Sigmoid colon (tissue), 4 donors: ENCODE results near the gene NUP42.

Source experiments
- EP300 ChIP-seq, 4 donors: sonication (generic); formaldehyde crosslinking; IDR thresholded peaks; one replicate each; pipeline ENCODE4 v1.6.1; 2017; ENCODE audit warnings: antibody characterized with exemption in 4 of 4
- POLR2A ChIP-seq, 2 donors: fragments of 450-650 bp; IDR thresholded peaks; one replicate each; pipeline ENCODE4 v1.6.1; 2016; ENCODE audit warnings: antibody characterized with exemption in 2 of 2, mild to moderate bottlenecking in 2 of 2, moderate library complexity in 2 of 2
- POLR2AphosphoS5 ChIP-seq, 4 donors: sonication (generic); formaldehyde crosslinking; IDR thresholded peaks; one replicate each; pipeline ENCODE4 v1.6.1; 2017; ENCODE audit warnings: antibody characterized with exemption in 4 of 4
- TF ChIP-seq, protein P1 (sequence below), 4 experiments: fragments of 450-650 bp in 3 of 4; fragments of 200-600 bp in 1 of 4; IDR thresholded peaks; one replicate each; pipeline ENCODE4 v1.5.1; 2016 to 2019; ENCODE audit warnings: antibody characterized with exemption in 4 of 4, mild to moderate bottlenecking in 3 of 4, moderate library complexity in 2 of 4

DNA sequence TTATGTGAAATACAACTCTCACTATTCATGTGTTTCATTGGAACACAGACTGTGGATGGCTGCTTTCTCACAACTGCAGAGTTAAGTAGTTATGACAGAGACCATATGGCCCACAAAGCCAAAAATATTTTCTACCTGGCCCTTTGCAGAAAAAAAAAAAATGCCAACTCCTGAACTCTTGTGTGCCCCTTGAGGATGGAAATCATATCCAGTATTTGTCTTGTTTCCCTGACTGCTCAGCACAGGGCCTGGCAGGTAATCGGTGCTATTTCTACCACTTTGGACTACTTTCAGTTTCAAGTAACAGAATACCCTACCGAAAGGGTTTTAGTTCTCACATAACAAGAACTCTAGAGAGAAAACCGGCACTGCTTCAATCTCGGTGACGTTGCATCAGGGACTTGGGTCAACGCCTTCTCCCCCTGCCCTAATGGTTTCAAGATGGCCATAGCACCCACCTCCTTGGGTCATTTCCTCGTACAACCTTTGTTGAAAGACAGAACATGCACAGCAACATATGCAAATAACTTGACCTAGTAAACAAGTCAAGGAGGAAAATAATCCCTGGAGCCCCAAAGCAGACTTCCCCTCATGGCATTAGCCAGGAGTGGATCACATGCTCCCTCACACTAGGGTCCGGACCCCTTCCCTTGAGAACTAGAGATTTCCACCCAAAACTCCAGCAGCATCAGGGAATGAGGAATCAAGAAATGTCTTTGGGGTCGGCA lies 52.9 kb downstream of the NUP42 start:
- TF ChIP-seq, protein P1, sequence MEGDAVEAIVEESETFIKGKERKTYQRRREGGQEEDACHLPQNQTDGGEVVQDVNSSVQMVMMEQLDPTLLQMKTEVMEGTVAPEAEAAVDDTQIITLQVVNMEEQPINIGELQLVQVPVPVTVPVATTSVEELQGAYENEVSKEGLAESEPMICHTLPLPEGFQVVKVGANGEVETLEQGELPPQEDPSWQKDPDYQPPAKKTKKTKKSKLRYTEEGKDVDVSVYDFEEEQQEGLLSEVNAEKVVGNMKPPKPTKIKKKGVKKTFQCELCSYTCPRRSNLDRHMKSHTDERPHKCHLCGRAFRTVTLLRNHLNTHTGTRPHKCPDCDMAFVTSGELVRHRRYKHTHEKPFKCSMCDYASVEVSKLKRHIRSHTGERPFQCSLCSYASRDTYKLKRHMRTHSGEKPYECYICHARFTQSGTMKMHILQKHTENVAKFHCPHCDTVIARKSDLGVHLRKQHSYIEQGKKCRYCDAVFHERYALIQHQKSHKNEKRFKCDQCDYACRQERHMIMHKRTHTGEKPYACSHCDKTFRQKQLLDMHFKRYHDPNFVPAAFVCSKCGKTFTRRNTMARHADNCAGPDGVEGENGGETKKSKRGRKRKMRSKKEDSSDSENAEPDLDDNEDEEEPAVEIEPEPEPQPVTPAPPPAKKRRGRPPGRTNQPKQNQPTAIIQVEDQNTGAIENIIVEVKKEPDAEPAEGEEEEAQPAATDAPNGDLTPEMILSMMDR (IDR thresholded peaks at IDR 0.05): no peak
- TF ChIP-seq POLR2A (IDR thresholded peaks at IDR 0.05): no peak
- no peak for TF ChIP-seq POLR2AphosphoS5 (IDR thresholded peaks at IDR 0.05)
- no peak for TF ChIP-seq EP300 (IDR thresholded peaks at IDR 0.05)
